ENCODE data around the gene CPA4.

The CPA4 gene

DNA sequence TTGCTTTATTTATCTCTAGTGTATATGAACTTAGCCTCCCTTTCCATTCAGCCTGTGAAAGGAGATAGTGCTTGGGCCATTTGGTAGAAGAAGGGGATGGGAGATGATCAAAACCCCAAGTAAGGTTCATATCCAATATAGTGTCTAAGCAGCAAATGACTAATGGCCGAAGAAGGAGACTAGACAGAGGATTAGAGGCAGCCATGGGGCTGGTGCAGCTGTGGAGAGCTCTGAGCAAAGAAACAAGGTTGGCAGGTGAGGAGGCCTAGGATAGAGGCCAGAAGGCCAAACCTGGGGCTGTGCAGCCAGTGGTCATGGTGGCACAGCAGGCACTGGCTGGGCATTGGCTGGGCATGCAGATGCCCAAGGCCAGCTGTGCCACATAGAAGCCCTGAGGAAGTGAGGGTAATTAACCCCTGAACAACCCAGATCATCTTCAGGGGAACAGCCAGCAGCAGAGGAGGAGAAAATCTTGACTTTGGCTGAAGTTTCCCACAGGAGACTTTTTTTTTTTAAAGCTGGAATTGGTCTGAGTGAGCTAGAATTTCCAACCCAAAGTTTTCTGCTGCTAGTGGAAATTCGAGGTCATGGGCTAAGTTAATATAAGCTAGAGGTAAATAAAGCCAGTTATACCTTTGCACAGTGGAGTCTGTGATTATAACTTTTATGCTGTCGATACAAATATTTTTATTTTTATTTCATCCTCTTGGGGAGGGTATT, 77.0 kb downstream of the CPA4 start:
- DNase-seq (ENCODE audit: insufficient read length) (no peak), FAIRE-seq (no peak)
- TF ChIP-seq POLR2A (IDR thresholded peaks at IDR 0.05; ENCODE audit: low read depth, low read length) = no peak

DNA sequence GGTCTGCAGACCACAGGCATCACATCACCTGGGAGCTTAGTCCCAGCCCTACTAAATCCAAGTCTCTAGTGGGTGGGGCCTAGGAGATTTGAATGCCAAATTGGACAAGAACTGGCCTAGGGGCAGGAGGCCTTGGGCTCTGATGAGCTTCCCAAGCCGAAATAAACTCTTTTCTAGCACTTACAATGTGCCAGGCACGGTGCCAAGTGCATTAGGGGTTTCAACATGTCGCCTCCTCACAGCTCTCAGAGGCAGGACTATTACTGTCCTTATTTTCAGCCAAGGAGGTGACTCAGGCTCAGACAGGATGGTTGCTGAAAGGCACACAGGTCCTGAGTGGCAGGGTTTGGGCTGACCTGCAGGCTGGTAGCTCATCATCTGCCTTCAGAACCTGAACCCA, 78.1 kb downstream of the CPA4 start:
- TF ChIP-seq POLR2AphosphoS5 (IDR thresholded peaks at IDR 0.05; ENCODE audit: low read depth, low read length) (no peak), TAF1 (IDR thresholded peaks at IDR 0.05; ENCODE audit: borderline replicate concordance, low read depth, low read length) (no peak), POLR2A (IDR thresholded peaks at IDR 0.05; ENCODE audit: low read depth, low read length) (no peak)
- FAIRE-seq = no peak
- DNase-seq (ENCODE audit: insufficient read length) = no peak

DNA sequence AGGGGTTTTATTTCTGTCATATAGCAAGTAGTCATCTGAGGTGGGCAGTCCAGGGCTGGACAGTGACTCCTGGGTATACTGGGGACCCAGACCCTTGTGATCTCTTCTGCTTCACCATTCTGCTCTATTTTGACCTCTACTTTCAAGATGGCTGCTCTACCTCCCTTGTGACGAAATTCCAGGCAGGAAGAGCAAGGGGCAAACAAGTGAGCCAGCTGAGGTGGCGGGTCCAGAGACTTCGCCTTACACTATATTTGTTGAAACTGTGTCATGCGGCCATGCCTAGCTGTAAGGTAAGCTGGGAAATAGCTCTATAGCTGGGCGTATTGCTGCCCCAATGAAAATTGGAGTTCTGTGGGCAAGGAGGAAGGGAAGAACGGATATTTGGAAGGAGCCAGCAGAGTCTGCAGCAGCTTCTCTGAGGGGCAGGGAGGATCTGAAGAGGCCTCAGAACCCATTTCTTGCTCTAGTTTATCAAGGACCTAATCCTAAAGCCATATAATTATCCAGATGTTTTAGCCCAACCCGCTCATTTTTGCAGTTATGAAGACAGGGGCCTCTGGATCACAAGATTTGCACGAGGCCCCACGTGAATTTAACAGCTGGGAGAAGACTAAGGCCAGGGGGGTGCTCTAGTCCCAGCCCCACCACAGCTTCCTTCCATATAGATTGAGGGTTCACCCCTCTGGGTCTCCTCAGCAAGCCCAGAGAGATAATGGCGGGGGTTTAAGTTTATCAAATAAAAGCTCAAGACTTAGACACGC, 79.6 kb downstream of the CPA4 start:
- DNase-seq (ENCODE audit: insufficient read length) (no peak), FAIRE-seq (no peak)
- TF ChIP-seq POLR2AphosphoS5 (IDR thresholded peaks at IDR 0.05; ENCODE audit: low read depth, low read length) = no peak
- no peak for TF ChIP-seq POLR2A (IDR thresholded peaks at IDR 0.05; ENCODE audit: low read depth, low read length)
- TF ChIP-seq TAF1 (IDR thresholded peaks at IDR 0.05; ENCODE audit: borderline replicate concordance, low read depth, low read length) = no peak

All from GM12892 (cell line).